GM13976 (cell line): ENCODE measurements around the gene SKI.
"Not testable (repeated sequence)": the region's sequence is repeated elsewhere in the genome, so short reads cannot be mapped to it uniquely, and the experiment has no call there.

Experiments used
- DNase-seq: peaks from one replicate; pipeline ENCODE4 v3.0.0; 2012; ENCODE audit warnings: low spot score
- in situ Hi-C: fragments of 300-500 bp; cut with MboI; formaldehyde crosslinking; loops from one replicate; pipeline ENCODE4 v1.12.0; 2022; ENCODE audit warnings: low sequenced_read_pairs, mixed read lengths, inconsistent platforms; ENCODE audit not compliant: unreplicated experiment
- TF ChIP-seq, protein P1 (sequence below): IDR thresholded peaks from 2 replicates; pipeline ENCODE4 v1.5.1; 2012; ENCODE audit warnings: borderline replicate concordance, mild to moderate bottlenecking; ENCODE audit not compliant: insufficient read depth; ENCODE audit errors: extremely low read depth, missing control alignments, control extremely low read depth

Gene SKI

DNA sequence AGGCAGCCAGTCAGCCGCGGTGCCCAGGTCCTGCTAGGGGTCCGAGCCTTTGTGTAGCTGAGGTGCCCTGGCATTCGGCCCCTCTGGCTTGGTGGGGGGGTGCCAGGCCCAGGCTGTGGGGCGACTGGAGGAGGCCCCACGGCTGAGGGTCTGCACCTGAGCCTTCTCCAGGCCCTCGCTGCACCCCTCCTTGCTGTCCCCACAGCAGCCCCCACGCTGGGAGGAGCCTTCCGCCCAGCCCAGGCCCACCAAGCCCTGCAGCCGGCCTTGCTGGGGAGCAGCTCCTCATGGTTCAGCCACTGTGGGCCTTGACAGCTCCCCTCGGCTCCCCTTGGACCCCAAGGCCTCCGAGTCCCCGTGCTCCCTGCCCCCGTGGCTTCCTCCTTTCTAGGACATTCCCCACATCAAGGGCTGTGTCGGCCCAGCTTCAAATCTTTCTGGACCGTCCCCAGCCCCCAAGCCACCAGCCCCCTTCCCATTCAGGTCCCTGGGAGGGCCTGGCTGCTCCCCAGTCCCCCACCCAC is 95.4 kb downstream of the SKI start:
- TF ChIP-seq, protein P1, sequence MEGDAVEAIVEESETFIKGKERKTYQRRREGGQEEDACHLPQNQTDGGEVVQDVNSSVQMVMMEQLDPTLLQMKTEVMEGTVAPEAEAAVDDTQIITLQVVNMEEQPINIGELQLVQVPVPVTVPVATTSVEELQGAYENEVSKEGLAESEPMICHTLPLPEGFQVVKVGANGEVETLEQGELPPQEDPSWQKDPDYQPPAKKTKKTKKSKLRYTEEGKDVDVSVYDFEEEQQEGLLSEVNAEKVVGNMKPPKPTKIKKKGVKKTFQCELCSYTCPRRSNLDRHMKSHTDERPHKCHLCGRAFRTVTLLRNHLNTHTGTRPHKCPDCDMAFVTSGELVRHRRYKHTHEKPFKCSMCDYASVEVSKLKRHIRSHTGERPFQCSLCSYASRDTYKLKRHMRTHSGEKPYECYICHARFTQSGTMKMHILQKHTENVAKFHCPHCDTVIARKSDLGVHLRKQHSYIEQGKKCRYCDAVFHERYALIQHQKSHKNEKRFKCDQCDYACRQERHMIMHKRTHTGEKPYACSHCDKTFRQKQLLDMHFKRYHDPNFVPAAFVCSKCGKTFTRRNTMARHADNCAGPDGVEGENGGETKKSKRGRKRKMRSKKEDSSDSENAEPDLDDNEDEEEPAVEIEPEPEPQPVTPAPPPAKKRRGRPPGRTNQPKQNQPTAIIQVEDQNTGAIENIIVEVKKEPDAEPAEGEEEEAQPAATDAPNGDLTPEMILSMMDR, result no peak
- in situ Hi-C loops, result no loop called here
- no peak for DNase-seq

DNA sequence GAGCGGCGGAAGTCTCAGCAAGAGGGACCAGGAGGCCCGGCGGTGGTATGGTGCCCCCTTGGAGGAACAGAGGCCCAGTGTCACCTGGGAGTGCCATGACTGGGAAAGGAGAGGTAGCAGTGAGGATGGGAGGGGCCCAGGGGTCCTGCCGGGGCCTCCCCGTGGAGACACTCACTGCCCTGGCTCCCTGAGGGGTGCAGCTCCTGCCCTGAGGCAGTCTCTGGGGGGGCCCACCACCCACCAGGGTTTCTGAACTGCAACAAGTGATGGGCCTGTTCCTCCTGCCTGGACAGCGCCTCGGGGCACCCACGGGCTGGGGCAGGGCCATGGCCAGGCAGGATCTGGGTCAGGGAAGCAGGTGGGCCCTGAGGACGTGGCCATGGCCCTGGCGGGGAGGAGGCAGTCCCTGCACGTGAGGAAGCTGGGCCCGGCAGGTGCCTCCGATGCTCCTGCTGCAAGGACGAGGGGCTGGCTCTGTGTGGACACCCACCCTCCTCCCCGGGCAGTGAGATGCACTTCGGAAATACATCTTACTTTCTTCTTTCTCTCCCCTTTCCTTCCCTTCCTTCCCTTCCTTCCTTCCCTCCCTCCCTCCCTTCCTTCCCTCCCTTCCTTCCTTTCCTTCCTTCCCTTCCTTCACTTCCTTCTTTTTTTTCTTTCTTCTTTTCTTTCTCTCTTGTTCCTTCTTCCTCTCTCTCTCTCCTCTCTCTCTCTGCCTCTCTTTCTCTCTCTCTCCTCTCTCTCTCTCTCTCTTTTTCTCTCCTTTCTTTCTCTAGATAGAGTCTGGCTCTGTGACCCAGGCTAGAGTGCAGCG is 96.6 kb downstream of the SKI start:
- in situ Hi-C loops, result no loop called here
- no peak for DNase-seq
- TF ChIP-seq, protein P1, result no peak

DNA sequence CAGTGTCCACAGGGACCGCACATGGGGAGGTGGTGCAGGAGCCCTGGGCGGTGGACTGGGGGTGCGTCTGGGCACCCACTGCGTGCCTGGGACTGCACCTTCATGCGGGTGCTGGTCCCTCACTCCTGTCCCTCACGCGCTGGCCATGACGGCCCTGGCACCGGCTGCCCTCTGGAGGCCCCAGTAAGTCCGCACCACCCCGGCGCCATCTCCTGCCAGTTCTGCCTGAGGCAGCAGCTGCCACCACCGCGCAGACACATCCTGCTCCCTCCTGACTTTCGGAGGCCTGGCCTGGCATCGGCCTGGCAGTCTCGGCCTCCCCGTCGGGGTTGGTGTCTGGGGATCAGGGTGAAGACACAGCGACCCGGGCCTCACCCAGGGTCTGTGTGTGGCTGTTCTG is 98.4 kb downstream of the SKI start:
- no peak for DNase-seq
- in situ Hi-C loops, result no loop called here
- TF ChIP-seq, protein P1, result no peak

DNA sequence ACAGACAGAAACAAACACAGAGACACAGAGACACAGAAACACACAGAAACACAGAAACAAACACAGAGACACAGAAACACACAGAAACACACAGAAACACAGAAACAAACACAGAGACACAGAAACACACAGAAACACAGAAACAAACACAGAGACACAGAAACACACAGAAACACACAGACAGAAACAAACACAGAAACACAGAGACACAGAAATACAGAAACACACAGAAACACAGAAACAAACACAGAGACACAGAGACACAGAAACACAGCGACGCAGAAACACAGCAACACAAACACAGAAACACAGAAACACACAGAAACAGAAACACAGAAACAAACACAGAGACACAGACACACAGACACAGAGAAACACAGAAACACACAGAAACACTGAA is 99.0 kb downstream of the SKI start:
- in situ Hi-C loops, DNase-seq: not testable (repeated sequence)

DNA sequence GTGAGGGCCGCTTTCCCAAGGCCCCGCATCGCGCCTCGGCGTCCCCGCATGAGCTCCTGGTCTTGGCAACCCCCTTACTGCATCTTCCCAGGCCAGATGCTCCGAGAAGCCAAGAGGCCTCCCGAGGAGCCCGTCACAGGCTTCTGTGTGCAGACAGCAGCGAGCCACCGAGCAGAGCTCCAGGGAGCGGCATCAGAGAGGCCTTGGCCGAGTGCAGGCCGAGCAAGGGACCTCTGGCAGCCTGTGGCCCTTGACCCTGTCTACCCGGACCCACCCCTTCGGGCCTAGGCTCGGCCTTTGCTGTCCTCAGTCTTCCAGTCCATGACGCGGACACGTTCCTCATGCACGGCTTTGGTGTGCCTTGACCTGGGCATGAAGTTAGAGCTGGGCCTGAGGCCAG is 99.7 kb downstream of the SKI start:
- no peak for DNase-seq
- TF ChIP-seq, protein P1, result no peak
- in situ Hi-C loops, result no loop called here

DNA sequence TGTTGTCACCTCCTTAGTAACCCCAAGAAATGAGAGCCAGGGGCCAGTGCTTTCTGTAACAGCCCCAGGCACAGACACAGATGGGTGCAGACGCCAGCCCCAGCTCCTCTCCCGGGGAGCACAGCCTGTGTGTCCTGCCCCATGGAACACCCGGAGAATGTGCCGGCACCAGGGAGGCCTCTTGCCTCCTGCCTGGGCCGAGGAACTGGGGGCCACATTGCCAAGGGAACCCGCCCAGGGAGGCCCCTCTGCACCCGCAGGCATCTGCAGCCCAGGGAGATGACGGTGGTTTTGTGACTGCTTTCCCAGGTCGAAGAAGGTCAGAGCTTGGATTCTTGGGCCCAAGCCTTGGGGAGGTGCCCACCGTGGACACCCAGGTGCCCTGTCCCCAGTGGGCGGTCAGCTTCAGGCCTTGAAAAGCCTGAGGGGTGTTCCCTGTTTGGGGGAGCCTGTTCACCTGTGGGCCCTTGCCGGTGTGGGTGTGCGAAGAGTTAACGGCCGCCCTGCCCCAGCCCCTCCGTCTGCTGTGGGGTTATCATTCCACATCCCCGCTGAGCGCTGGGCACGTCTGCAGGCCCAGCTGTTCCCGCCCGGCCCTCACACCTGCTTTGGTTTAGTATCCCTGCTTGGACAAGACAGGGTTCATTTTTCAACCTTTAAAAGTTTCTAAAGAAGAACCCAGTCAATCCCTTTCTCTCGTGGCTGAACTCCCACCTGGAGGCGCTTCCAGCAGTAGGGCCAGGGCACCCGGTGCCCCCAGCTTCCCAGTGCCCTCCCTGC is 100.7 kb downstream of the SKI start:
- in situ Hi-C loops, result no loop called here

More for the DNA sequence above, 100.7 kb downstream of the SKI start:
- DNase-seq, result no peak
- TF ChIP-seq, protein P1, result no peak
